HG03135 (cell line): ENCODE measurements around the gene ZBTB7A.

Experiments used
- ATAC-seq: cut with Tn5 transposase; IDR thresholded peaks from one replicate; pipeline ENCODE4 v1.9.1; 2021; ENCODE audit warnings: mild to moderate bottlenecking, moderate library complexity; ENCODE audit not compliant: unreplicated experiment

Gene ZBTB7A

GRCh38 chr19:4057931-4058692, 8.6 kb downstream of the ZBTB7A start:
- no peak for ATAC-seq

GRCh38 chr19:4055209-4055552, 11.5 kb downstream of the ZBTB7A start:
- no peak for ATAC-seq

- ATAC-seq, result no peak
These were observed 12.1 kb downstream of the ZBTB7A start for GRCh38 chr19:4054441-4055208.

GRCh38 chr19:4053423-4054324, 13.0 kb downstream of the ZBTB7A start:
- ATAC-seq, result no peak

GRCh38 chr19:4052993-4053422, 13.7 kb downstream of the ZBTB7A start:
- ATAC-seq, result no peak

- ATAC-seq, result no peak
These were observed 14.3 kb downstream of the ZBTB7A start for GRCh38 chr19:4052114-4052992.

- no peak for ATAC-seq
These were observed 15.3 kb downstream of the ZBTB7A start for GRCh38 chr19:4051175-4052101.

GRCh38 chr19:4049432-4049831, 17.3 kb downstream of the ZBTB7A start:
- ATAC-seq, result no peak

- no peak for ATAC-seq
These were observed 19.6 kb downstream of the ZBTB7A start for GRCh38 chr19:4046946-4047683.

GRCh38 chr19:4046362-4046691, 20.4 kb downstream of the ZBTB7A start:
- ATAC-seq, result no peak

- ATAC-seq, result no peak
These were observed 20.9 kb downstream of the ZBTB7A start for GRCh38 chr19:4045597-4046361.

GRCh38 chr19:4044990-4045465, 21.7 kb downstream of the ZBTB7A start:
- no peak for ATAC-seq

GRCh38 chr19:4043966-4044715, 22.6 kb downstream of the ZBTB7A start:
- ATAC-seq, result no peak

GRCh38 chr19:4043401-4043800, 23.3 kb downstream of the ZBTB7A start:
- ATAC-seq, result no peak

- no peak for ATAC-seq
These were observed 24.0 kb downstream of the ZBTB7A start for GRCh38 chr19:4042731-4043082.

GRCh38 chr19:4042064-4042730, 24.5 kb downstream of the ZBTB7A start:
- no peak for ATAC-seq
